ENCODE measurements around the gene FOXN1. TPM values are rescaled to one million over a fixed set of nuclear protein-coding genes. Genes with fewer than 3 reads are reported as not detected.

The FOXN1 gene
- total RNA-seq, 4 donors from 2014 or later: not detected

DNA sequence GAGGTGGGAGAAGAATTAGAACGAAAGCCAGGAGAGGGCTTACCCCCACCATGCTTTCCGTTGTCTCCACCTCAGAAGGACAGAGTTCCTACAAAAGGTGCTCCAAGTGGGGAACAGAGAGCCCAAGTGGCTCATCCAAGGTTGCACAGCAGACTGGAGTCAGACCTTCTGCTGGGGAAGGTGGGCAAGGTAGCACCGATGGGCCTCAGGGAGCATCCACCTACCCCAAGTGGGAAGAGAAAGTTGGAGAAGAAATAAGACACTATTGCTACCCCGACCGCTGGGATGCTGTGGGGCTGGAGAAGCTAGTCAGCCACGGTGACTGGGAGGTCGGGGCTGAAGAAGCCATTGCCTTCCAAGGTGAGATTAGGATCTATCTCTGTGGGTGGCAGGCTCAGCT is 24.8 kb downstream of the FOXN1 start:
- Histone ChIP-seq H3K27me3 (no peaks in the 10 kb centered on the region), H3K9me3 (no peaks in the 10 kb centered on the region), H3K4me3 (no peak overlapping the region), H3K27ac (no peak overlapping the region), H3K4me1 (no peaks in the 10 kb centered on the region), H3K36me3 (no peaks in the 10 kb centered on the region)
- TF ChIP-seq POLR2A (IDR thresholded peaks at IDR 0.05): no peak
- TF ChIP-seq, protein P1, sequence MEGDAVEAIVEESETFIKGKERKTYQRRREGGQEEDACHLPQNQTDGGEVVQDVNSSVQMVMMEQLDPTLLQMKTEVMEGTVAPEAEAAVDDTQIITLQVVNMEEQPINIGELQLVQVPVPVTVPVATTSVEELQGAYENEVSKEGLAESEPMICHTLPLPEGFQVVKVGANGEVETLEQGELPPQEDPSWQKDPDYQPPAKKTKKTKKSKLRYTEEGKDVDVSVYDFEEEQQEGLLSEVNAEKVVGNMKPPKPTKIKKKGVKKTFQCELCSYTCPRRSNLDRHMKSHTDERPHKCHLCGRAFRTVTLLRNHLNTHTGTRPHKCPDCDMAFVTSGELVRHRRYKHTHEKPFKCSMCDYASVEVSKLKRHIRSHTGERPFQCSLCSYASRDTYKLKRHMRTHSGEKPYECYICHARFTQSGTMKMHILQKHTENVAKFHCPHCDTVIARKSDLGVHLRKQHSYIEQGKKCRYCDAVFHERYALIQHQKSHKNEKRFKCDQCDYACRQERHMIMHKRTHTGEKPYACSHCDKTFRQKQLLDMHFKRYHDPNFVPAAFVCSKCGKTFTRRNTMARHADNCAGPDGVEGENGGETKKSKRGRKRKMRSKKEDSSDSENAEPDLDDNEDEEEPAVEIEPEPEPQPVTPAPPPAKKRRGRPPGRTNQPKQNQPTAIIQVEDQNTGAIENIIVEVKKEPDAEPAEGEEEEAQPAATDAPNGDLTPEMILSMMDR (IDR thresholded peaks at IDR 0.05): no peak
- no peak for DNase-seq

DNA sequence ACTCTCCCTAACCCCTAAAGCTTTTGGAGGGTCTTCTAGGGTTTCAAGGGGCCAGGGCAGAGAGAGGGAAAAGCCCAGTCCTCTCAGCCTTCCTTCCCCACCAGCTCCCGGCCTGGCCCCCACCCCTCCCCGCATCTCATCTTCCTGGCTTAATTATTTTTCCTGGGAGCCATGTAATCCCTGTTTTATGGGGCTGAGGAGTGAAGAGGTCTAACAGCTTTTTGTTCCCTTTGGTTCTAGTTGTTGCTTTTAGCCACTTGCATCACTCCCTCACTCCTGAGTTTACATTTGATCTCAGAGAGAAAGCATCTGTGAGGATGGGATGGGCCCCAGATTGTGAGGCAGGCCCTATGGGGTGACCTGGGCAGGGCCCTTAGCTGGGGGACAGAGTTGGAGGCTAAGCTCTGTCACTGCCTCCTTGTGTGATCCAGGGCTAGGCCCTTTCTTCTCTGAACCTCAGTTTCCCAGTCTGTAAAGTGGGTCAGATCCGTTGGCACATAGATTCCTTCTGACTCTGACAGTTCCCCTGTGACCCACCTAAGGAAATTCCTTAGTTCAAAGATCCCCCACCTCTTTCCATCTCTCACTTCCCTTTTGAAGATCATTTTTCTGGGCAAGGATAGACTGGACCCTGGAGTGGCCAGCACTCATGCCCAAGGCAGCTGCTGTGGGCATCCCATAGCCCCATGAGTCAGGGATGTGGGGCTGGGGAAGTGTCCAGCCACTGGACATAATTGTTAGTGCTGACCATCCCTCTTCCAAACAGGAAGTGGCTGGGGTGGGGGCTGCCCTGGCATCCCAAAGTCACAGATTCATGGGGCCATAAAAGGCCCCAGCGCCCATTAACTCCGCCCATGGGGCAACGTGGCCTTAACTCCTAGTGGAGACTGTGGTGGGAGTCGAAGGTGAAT is 26.2 kb downstream of the FOXN1 start:
- H3K36me3 ChIP-seq: no peaks in the 10 kb centered on the region
- DNase-seq: no peak
- no peaks in the 10 kb centered on the region for H3K4me1 ChIP-seq
- H3K4me3 ChIP-seq: no peak overlapping the region
- H3K27me3 ChIP-seq: no peaks in the 10 kb centered on the region
- no peak overlapping the region for H3K27ac ChIP-seq
- H3K9me3 ChIP-seq: no peaks in the 10 kb centered on the region
- TF ChIP-seq, protein P1 (IDR thresholded peaks at IDR 0.05): no peak
- no peak for TF ChIP-seq POLR2A (IDR thresholded peaks at IDR 0.05)

DNA sequence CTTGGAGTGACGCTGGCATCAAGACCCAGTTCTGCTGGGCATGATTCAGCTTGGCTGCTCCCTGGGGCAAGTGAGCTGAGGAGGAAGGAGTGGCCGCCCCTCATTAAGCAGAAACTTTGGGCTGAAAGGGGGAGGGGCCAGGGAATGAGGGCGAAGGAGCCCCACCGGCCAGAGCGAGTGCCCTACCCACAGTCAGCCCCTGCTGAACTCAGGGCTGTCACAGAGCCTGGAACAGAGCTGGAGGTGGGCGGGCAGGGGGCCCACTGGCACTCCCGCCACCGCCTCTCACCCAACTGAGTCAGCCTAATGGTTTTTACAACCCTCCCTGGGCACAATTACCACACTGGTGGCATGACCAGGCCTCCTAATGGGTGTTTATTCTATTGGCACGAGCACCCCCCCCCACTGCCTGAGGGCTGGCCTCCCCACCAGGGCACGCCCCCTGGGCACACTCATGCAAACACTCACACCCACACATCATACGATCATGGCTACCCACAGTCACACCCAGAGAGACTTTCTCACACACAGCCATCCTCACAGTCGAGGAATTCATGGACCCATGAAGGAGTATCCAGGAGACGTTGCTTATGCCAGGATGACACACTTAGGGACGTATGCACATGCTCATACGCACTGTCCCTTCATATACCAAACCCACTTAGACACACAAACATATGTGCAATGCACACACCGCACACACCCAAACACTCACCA is 27.1 kb downstream of the FOXN1 start:
- Histone ChIP-seq H3K9me3 (no peaks in the 10 kb centered on the region), H3K4me1 (no peaks in the 10 kb centered on the region), H3K27ac (no peak overlapping the region), H3K27me3 (no peaks in the 10 kb centered on the region), H3K4me3 (no peak overlapping the region), H3K36me3 (no peaks in the 10 kb centered on the region)
- DNase-seq: peak in 1 of 3 donors; percentile 56
- no peak for TF ChIP-seq POLR2A (IDR thresholded peaks at IDR 0.05)
- TF ChIP-seq, protein P1 (IDR thresholded peaks at IDR 0.05): no peak

DNA sequence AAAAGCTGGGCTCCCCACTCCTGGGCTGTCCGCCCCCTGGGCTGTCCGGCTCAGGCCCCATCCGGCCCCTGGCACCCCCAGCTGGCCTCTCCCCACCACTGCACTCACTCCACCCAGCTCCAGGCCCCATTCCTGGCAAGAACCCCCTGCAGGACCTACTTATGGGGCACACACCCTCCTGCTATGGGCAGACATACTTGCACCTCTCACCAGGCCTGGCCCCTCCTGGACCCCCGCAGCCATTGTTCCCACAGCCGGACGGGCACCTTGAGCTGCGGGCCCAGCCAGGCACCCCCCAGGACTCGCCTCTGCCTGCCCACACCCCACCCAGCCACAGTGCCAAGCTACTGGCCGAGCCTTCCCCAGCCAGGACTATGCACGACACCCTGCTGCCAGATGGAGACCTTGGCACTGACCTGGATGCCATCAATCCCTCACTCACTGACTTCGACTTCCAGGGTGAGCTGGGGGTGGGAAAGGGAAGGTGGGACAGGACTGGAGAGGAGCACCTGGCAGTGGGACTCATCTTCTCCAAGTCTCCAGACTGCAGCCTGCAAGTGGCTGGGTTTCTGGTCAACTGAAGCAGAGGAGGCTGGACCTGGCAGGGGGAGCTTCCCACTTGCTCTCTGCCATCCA is 28.7 kb downstream of the FOXN1 start:
- TF ChIP-seq, protein P1 (IDR thresholded peaks at IDR 0.05): no peak
- no peak for TF ChIP-seq POLR2A (IDR thresholded peaks at IDR 0.05)
- DNase-seq: no peak
- Histone ChIP-seq H3K4me1 (no peaks in the 10 kb centered on the region), H3K27ac (no peak overlapping the region), H3K27me3 (no peaks in the 10 kb centered on the region), H3K9me3 (no peaks in the 10 kb centered on the region), H3K4me3 (no peak overlapping the region), H3K36me3 (no peaks in the 10 kb centered on the region)

DNA sequence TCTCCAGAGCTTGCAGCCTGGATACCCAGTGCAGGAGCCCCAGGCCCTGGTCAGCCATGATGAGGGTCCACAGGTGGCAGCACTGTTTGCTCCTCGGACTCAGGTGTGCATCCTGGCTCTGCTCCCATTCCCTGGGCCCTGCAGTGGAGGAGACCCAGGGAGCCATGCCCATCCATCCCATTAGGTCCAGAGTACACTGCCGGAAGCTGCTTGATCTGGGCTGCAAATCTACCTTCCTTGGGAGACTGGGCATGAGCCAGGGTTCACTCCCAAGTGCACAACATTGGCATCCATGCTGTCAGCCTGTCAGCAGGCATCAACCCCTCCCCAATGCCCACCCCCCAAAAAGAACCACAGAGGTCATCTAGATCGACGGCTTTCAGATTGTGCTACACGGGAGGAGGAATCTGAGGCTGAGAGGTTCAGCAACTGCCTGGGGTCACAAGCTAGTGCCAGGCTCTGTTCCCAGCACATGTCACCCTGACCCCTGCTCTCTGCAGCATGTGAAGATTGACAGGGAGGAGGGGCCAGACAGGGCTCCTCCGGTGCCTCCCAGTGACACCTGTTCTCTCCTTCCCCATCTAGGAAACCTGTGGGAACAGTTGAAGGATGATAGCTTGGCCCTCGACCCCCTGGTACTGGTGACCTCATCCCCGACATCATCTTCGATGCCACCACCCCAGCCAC is 30.5 kb downstream of the FOXN1 start:
- H3K9me3 ChIP-seq: no peaks in the 10 kb centered on the region
- H3K36me3 ChIP-seq: no peaks in the 10 kb centered on the region
- TF ChIP-seq, protein P1 (IDR thresholded peaks at IDR 0.05): no peak
- TF ChIP-seq POLR2A (IDR thresholded peaks at IDR 0.05): no peak
- no peak overlapping the region for H3K27ac ChIP-seq
- H3K4me1 ChIP-seq: no peaks in the 10 kb centered on the region
- DNase-seq: no peak
- H3K4me3 ChIP-seq: no peak overlapping the region
- H3K27me3 ChIP-seq: no peaks in the 10 kb centered on the region
